Endothelial cell of umbilical vein (primary cell): ENCODE measurements around the gene ANO4. TPM values are rescaled to one million over a fixed set of nuclear protein-coding genes. Genes with fewer than 3 reads are reported as not detected.

Experiments
- BruUV-seq: library from RNA; stranded (reverse); fragments of 400-500 nt; replicated peaks from 2 replicates; lab custom pipeline; 2021; lab: Mats Ljungman, UMichigan
- CTCF ChIA-PET: fragments of 300-600, 350-600 bp; sonication (Branson Sonifier 250); formaldehyde crosslinking; loops from one replicate; lab custom pipeline; 2021; ENCODE audit warnings: antibody characterized with exemption, inconsistent platforms; lab: Charles Lee
- POLR2A ChIA-PET: fragments of 300-600, 350-600 bp; sonication (Branson Sonifier 250); formaldehyde crosslinking; loops from one replicate; lab custom pipeline; 2021; ENCODE audit warnings: antibody characterized with exemption, inconsistent platforms; lab: Charles Lee
- DNase-seq: peaks from one replicate; pipeline ENCODE4 v3.0.0-alpha.2; 2011; ENCODE audit warnings: low read depth, low spot score
- FAIRE-seq: peaks from 2 replicates; lab custom pipeline; 2011; peaks lifted over from hg19 to GRCh38; lab: Jason Lieb, UNC
- H2AFZ ChIP-seq: 2 replicates; pipeline ENCODE4 v1.6.0; 2012; ENCODE audit warnings: low read depth, low read length, control low read depth, inconsistent platforms
- H3K27ac ChIP-seq: 2 replicates; pipeline ENCODE4 v1.5.1; 2011; ENCODE audit warnings: low read depth, mild to moderate bottlenecking, control low read depth, low read length, moderate library complexity; ENCODE audit not compliant: insufficient read depth
- H3K27me3 ChIP-seq, 2 experiments: 2 replicates each; pipeline versions ENCODE4 v1.6.0 to v1.6.1; 2011; ENCODE audit warnings: low read length in 2 of 2, mixed read lengths in 1 of 2; ENCODE audit not compliant: control insufficient read depth in 2 of 2, insufficient read depth in 2 of 2
- H3K36me3 ChIP-seq, 2 experiments: 2 replicates in 1 of 2; 3 replicates in 1 of 2; pipeline ENCODE4 v1.5.1; 2011; ENCODE audit warnings: low read length in 2 of 2, mild to moderate bottlenecking in 1 of 2, moderate library complexity in 1 of 2; ENCODE audit not compliant: control insufficient read depth in 2 of 2, insufficient read depth in 2 of 2; ENCODE audit errors: extremely low read depth in 1 of 2
- H3K4me1 ChIP-seq: 3 replicates; pipeline ENCODE4 v1.5.1; 2011; ENCODE audit warnings: mild to moderate bottlenecking, low read length; ENCODE audit not compliant: control insufficient read depth, insufficient read depth; ENCODE audit errors: extremely low read depth
- H3K4me2 ChIP-seq: 2 replicates; pipeline ENCODE4 v1.6.1; 2011; ENCODE audit warnings: low read length, control low read depth, mixed read lengths; ENCODE audit not compliant: insufficient read depth
- H3K4me3 ChIP-seq, 3 experiments: fragments of 200-600 bp in 1 of 3; sonication (generic), shearing (Covaris generic) in 1 of 3; replicated peaks in 1 of 3; 2 replicates each; pipeline ENCODE4 v1.5.1; 2011 to 2016; ENCODE audit warnings: control low read depth in 3 of 3, low read length in 3 of 3, mild to moderate bottlenecking in 2 of 3, inconsistent platforms in 1 of 3, low read depth in 1 of 3, moderate library complexity in 1 of 3; ENCODE audit not compliant: insufficient read depth in 1 of 3
- H3K79me2 ChIP-seq: 2 replicates; pipeline ENCODE4 v1.6.0; 2012; ENCODE audit warnings: low read length, inconsistent platforms; ENCODE audit not compliant: control insufficient read depth, insufficient read depth
- H3K9ac ChIP-seq: replicated peaks from 2 replicates; pipeline ENCODE3; 2011; ENCODE audit warnings: low read length, control low read depth; ENCODE audit not compliant: insufficient read depth; ENCODE audit errors: extremely low read depth
- H3K9me1 ChIP-seq: replicated peaks from 3 replicates; pipeline ENCODE4 v1.6.0; 2011; ENCODE audit warnings: mild to moderate bottlenecking, low read length; ENCODE audit not compliant: control insufficient read depth, insufficient read depth; ENCODE audit errors: extremely low read depth
- H3K9me3 ChIP-seq: replicated peaks from 2 replicates; pipeline ENCODE4 v1.5.1; 2012; ENCODE audit warnings: low read length, inconsistent platforms; ENCODE audit not compliant: control insufficient read depth, insufficient read depth
- H4K20me1 ChIP-seq: replicated peaks from 2 replicates; pipeline ENCODE3; 2011; ENCODE audit warnings: mild to moderate bottlenecking, low read length; ENCODE audit not compliant: control insufficient read depth, insufficient read depth; ENCODE audit errors: extremely low read depth
- CTCF ChIP-seq, 2 donors: IDR thresholded peaks; 1 replicate in 1 of 2; 2 replicates in 1 of 2; pipeline ENCODE4 v1.5.1; 2011; ENCODE audit warnings: low read length in 2 of 2, mild to moderate bottlenecking in 2 of 2, moderate library complexity in 2 of 2, control low read depth in 1 of 2, inconsistent platforms in 1 of 2, low read depth in 1 of 2; ENCODE audit not compliant: insufficient read depth in 1 of 2; ENCODE audit errors: extremely low read depth in 1 of 2
- EZH2 ChIP-seq: IDR thresholded peaks from 2 replicates; pipeline ENCODE4 v1.6.1; 2012; ENCODE audit warnings: borderline replicate concordance, low read depth, mild to moderate bottlenecking, moderate library complexity, low read length, inconsistent platforms; ENCODE audit not compliant: severe bottlenecking
- FOS ChIP-seq: IDR thresholded peaks from 2 replicates; pipeline ENCODE4 v1.6.1; 2011; ENCODE audit warnings: mild to moderate bottlenecking, low read length, moderate library complexity, borderline replicate concordance; ENCODE audit not compliant: insufficient read depth
- GATA2 ChIP-seq: IDR thresholded peaks from 2 replicates; pipeline ENCODE4 v1.7.0; 2011; ENCODE audit warnings: low read depth, mild to moderate bottlenecking, moderate library complexity, mixed read lengths, low read length; ENCODE audit not compliant: insufficient read length, insufficient read depth
- JUN ChIP-seq: IDR thresholded peaks from 2 replicates; pipeline ENCODE4 v1.6.1; 2011; ENCODE audit warnings: borderline replicate concordance, low read depth; ENCODE audit not compliant: insufficient read length, insufficient read depth
- MAX ChIP-seq: IDR thresholded peaks from 2 replicates; pipeline ENCODE4 v1.6.1; 2011; ENCODE audit not compliant: insufficient read depth, insufficient read length
- MYC ChIP-seq: IDR thresholded peaks from one replicate; pipeline ENCODE4 v1.6.1; 2011; ENCODE audit warnings: mild to moderate bottlenecking, low read depth, low read length
- POLR2A ChIP-seq: IDR thresholded peaks from 2 replicates; pipeline ENCODE4 v1.6.1; 2012; ENCODE audit warnings: low read depth, mild to moderate bottlenecking, control low read depth, low read length
- POLR2AphosphoS5 ChIP-seq: IDR thresholded peaks from 2 replicates; pipeline ENCODE4 v1.6.1; 2012; ENCODE audit warnings: low read depth, mild to moderate bottlenecking, control low read depth, low read length, moderate library complexity; ENCODE audit not compliant: insufficient read depth
- dilution Hi-C: fragments of 300-500 bp; cut with MboI; formaldehyde crosslinking; loops from one replicate; pipeline ENCODE4 v1.15.0; 2019; ENCODE audit warnings: low sequenced_read_pairs; ENCODE audit not compliant: extremely low pct_ligation_motif_present
- intact Hi-C: fragments of 100-400 bp; cut with micrococcal nuclease; formaldehyde crosslinking; loops from one replicate; pipeline ENCODE4 v1.10.0; 2022
- polyA plus RNA-seq, 4 experiments: library from polyadenylated mRNA; depleted of rRNA in 3 of 4; stranded (reverse) in 3 of 4; unstranded in 1 of 4; fragments of >200 nt; gene quantifications; 2 replicates each; pipeline versions ENCODE4 v1.2.1 to v1.2.3, GENCODE V29; 2011 to 2012; ENCODE audit warnings: missing spikeins in 1 of 4
- total RNA-seq: library from RNA; stranded (reverse); gene quantifications from 2 replicates; pipeline ENCODE4 v1.2.3, GENCODE V29; 2021

Gene ANO4
- total and polyA plus RNA-seq, 2 donors (not counting 3 experiments of a cell fraction or from before 2014, with no cell fraction given): 0.25 TPM; not detected in 1

DNA sequence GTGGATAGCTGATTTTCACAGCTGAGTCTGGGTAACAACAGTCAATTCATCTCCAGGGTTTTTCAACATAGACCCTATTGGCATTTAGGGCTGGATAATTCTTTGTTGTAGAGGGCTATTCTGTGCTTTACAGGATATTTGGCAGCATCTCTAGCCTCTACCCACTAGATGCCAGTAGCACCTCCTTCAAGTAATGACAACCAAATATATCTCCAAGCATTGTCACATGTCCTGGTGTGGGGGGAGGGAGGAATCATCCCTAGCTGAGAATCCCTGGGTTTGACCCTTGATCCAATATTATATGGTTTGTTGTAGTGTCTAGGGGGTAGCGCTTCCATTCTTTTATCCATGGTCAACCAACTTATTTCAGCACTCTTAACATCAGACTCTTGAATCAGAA is 157.2 kb downstream of the ANO4 start:
- POLR2A ChIA-PET: no interaction called here
- Histone ChIP-seq H3K9me3 (no peaks in the 10 kb centered on the region), H3K4me2 (no peak overlapping the region), H3K9ac (no peak overlapping the region), H3K4me3 (no peak overlapping the region), H3K27me3 (no peaks in the 10 kb centered on the region), H3K36me3 (no peaks in the 10 kb centered on the region), H3K4me1 (peaks cover 4% of the 10 kb centered on the region), H4K20me1 (no peaks in the 10 kb centered on the region), H3K27ac (no peak overlapping the region), H3K9me1 (no peaks in the 10 kb centered on the region), H3K79me2 (no peaks in the 10 kb centered on the region), H2AFZ (no peak overlapping the region)
- intact Hi-C loops (no loop called here), dilution Hi-C loops (no loop called here)
- no TSS peak for BruUV-seq
- FAIRE-seq (no peak), DNase-seq (no peak)
- TF ChIP-seq CTCF (IDR thresholded peaks at IDR 0.05; ENCODE audit: extremely low read depth in 1 of 2, insufficient read depth in 1 of 2, low read depth in 1 of 2, low read length in 2 of 2) (no peak), GATA2 (no peak), JUN (no peak), POLR2A (no peak), EZH2 (no peak), FOS (no peak), POLR2AphosphoS5 (no peak), MYC (no peak), MAX (no peak)
- CTCF ChIA-PET: no interaction called here
